SK-N-SH treated with all-trans-retinoic acid at 6 μM for 48 hours (cell line): ENCODE measurements around the gene TEN1.

ENCODE experiments used
- ATAC-seq: fragments of 200-7000 bp; cut with Tn5 transposase; 3 replicates; pipeline ENCODE4 v1.9.1; 2020; ENCODE audit warnings: mild to moderate bottlenecking, moderate library complexity
- ARNTL ChIP-seq: fragments of 450-650 bp; formaldehyde crosslinking; IDR thresholded peaks from 2 replicates; pipeline ENCODE4 v1.5.0; 2020; ENCODE audit warnings: low read depth, mild to moderate bottlenecking, moderate library complexity, borderline replicate concordance
- BACH2 ChIP-seq: fragments of 250-450 bp; sonication (Bioruptor Pico); IDR thresholded peaks from 2 replicates; pipeline ENCODE4 v1.9.0; 2021; ENCODE audit warnings: mild to moderate bottlenecking, borderline replicate concordance
- CREB5 ChIP-seq: fragments of 250-450 bp; sonication (Bioruptor Pico); IDR thresholded peaks from 2 replicates; pipeline ENCODE4 v1.5.1; 2020; ENCODE audit warnings: low read depth, mild to moderate bottlenecking, moderate library complexity
- CSDC2 ChIP-seq: fragments of 250-450 bp; sonication (Bioruptor Pico); IDR thresholded peaks from 2 replicates; pipeline ENCODE4 v1.5.0; 2020; ENCODE audit warnings: mild to moderate bottlenecking, moderate library complexity
- CSRNP3 ChIP-seq: fragments of 250-450 bp; sonication (Bioruptor Pico); IDR thresholded peaks from 2 replicates; pipeline ENCODE4 v1.5.1; 2021; ENCODE audit warnings: mild to moderate bottlenecking, moderate library complexity
- ESRRG ChIP-seq: fragments of 250-450 bp; sonication (Bioruptor Pico); IDR thresholded peaks from 2 replicates; pipeline ENCODE4 v1.6.1; 2021; ENCODE audit warnings: mild to moderate bottlenecking
- GLIS3 ChIP-seq: fragments of 250-450 bp; sonication (Bioruptor Pico); IDR thresholded peaks from 2 replicates; pipeline ENCODE4 v1.5.0; 2020; ENCODE audit warnings: mild to moderate bottlenecking, moderate library complexity
- ISL1 ChIP-seq: fragments of 250-450 bp; sonication (Bioruptor Pico); IDR thresholded peaks from 2 replicates; pipeline ENCODE4 v2.1.2; 2022; ENCODE audit warnings: mild to moderate bottlenecking, moderate library complexity
- OSR1 ChIP-seq: fragments of 250-450 bp; sonication (Bioruptor Pico); IDR thresholded peaks from 2 replicates; pipeline ENCODE4 v1.8.0; 2022; ENCODE audit warnings: moderate library complexity, mild to moderate bottlenecking, inconsistent platforms
- PATZ1 ChIP-seq: fragments of 250-450 bp; sonication (Bioruptor Pico); IDR thresholded peaks from 2 replicates; pipeline ENCODE4 v1.8.0; 2020; ENCODE audit warnings: mild to moderate bottlenecking, moderate library complexity, borderline replicate concordance
- POU6F1 ChIP-seq: fragments of 250-450 bp; sonication (Bioruptor Pico); IDR thresholded peaks from 2 replicates; pipeline ENCODE4 v1.8.0; 2021; ENCODE audit warnings: low read depth, mild to moderate bottlenecking, moderate library complexity, borderline replicate concordance
- RARB ChIP-seq: fragments of 250-450 bp; sonication (Bioruptor Pico); IDR thresholded peaks from 2 replicates; pipeline ENCODE4 v1.8.0; 2021; ENCODE audit warnings: mild to moderate bottlenecking, moderate library complexity
- SNAI2 ChIP-seq: fragments of 250-450 bp; sonication (Bioruptor Pico); IDR thresholded peaks from 2 replicates; pipeline ENCODE4 v1.5.0; 2020; ENCODE audit warnings: mild to moderate bottlenecking, moderate library complexity
- TCF4 ChIP-seq: fragments of 250-450 bp; sonication (Bioruptor Pico); IDR thresholded peaks from 2 replicates; pipeline ENCODE4 v1.8.0; 2021; ENCODE audit warnings: mild to moderate bottlenecking, moderate library complexity, borderline replicate concordance
- TOX ChIP-seq: fragments of 250-450 bp; sonication (Bioruptor Pico); IDR thresholded peaks from 2 replicates; pipeline ENCODE4 v1.8.0; 2021; ENCODE audit warnings: mild to moderate bottlenecking, moderate library complexity, borderline replicate concordance
- TSHZ2 ChIP-seq: fragments of 250-450 bp; sonication (Bioruptor Pico); IDR thresholded peaks from 2 replicates; pipeline ENCODE4 v1.5.0; 2020; ENCODE audit warnings: mild to moderate bottlenecking, moderate library complexity
- ZC3H10 ChIP-seq: fragments of 250-450 bp; sonication (Bioruptor Pico); IDR thresholded peaks from 2 replicates; pipeline ENCODE4 v1.5.1; 2021; ENCODE audit warnings: mild to moderate bottlenecking, moderate library complexity
- ZFP3 ChIP-seq: fragments of 250-450 bp; sonication (Bioruptor Pico); IDR thresholded peaks from 2 replicates; pipeline ENCODE4 v1.5.0; 2020; ENCODE audit warnings: mild to moderate bottlenecking, moderate library complexity
- ZFP30 ChIP-seq: fragments of 450-650 bp; formaldehyde crosslinking; IDR thresholded peaks from 2 replicates; pipeline ENCODE4 v1.5.0; 2022; ENCODE audit warnings: mild to moderate bottlenecking, moderate library complexity
- ZNF565 ChIP-seq: fragments of 450-650 bp; formaldehyde crosslinking; conservative IDR thresholded peaks from 2 replicates; pipeline ENCODE4 v1.5.0; 2020; ENCODE audit warnings: low read depth, mild to moderate bottlenecking, moderate library complexity
- ZNF70 ChIP-seq: fragments of 450-650 bp; formaldehyde crosslinking; IDR thresholded peaks from 2 replicates; pipeline ENCODE4 v1.5.0; 2020; ENCODE audit warnings: mild to moderate bottlenecking, moderate library complexity
- ZNF8 ChIP-seq: fragments of 450-650 bp; formaldehyde crosslinking; IDR thresholded peaks from 2 replicates; pipeline ENCODE4 v1.5.0; 2020; ENCODE audit warnings: mild to moderate bottlenecking, moderate library complexity

TEN1 gene

GRCh38 chr17:76024353-76024752, 45.3 kb downstream of the TEN1 start:
- no peak for ATAC-seq
- TF ChIP-seq CSDC2 (no peak), TOX (CRISPR knock-in tag) (no peak), ZC3H10 (CRISPR knock-in tag) (no peak), ZNF70 (CRISPR knock-in tag) (no peak), CREB5 (CRISPR knock-in tag) (no peak), ESRRG (CRISPR knock-in tag) (no peak), ARNTL (CRISPR knock-in tag) (no peak), ZFP3 (CRISPR knock-in tag) (no peak), SNAI2 (CRISPR knock-in tag) (no peak), OSR1 (no peak), ZFP30 (CRISPR knock-in tag) (no peak), ZNF8 (CRISPR knock-in tag) (no peak), TCF4 (CRISPR knock-in tag) (no peak), CSRNP3 (no peak), TSHZ2 (CRISPR knock-in tag) (no peak), ISL1 (no peak)

- TF ChIP-seq BACH2 (CRISPR knock-in tag) (no peak), CSDC2 (no peak)
- ATAC-seq, result no peak
Measured at GRCh38 chr17:76025294-76025693, 46.3 kb downstream of the TEN1 start.

- TF ChIP-seq RARB (CRISPR knock-in tag) (no peak), ESRRG (CRISPR knock-in tag) (no peak), BACH2 (CRISPR knock-in tag) (no peak), ZNF70 (CRISPR knock-in tag) (no peak)
- ATAC-seq, result no peak
Measured at GRCh38 chr17:76026714-76027158, 47.7 kb downstream of the TEN1 start.

- ATAC-seq, result no peak
- no peak for TF ChIP-seq TSHZ2 (CRISPR knock-in tag)
- TF ChIP-seq ZNF565, result no peak
- no peak for TF ChIP-seq ZNF70 (CRISPR knock-in tag)
- no peak for TF ChIP-seq ISL1
- no peak for TF ChIP-seq RARB (CRISPR knock-in tag)
- no peak for TF ChIP-seq CSDC2
- no peak for TF ChIP-seq ESRRG (CRISPR knock-in tag)
- no peak for TF ChIP-seq CSRNP3
- no peak for TF ChIP-seq ZNF8 (CRISPR knock-in tag)
- no peak for TF ChIP-seq ZFP3 (CRISPR knock-in tag)
- TF ChIP-seq GLIS3, result no peak
- no peak for TF ChIP-seq PATZ1 (CRISPR knock-in tag)
- no peak for TF ChIP-seq BACH2 (CRISPR knock-in tag)
- TF ChIP-seq POU6F1 (CRISPR knock-in tag), result no peak
- TF ChIP-seq ZC3H10 (CRISPR knock-in tag), result no peak
Measured at GRCh38 chr17:76027159-76027839, 48.3 kb downstream of the TEN1 start, which contains the start of gene EVPL. EVPL (minus strand) TSS chr17:76027306; CDS start chr17:76027198, 108 bp downstream.
